AG04450 (cell line): ENCODE results near the gene PLA2G2F. TPM values are rescaled to one million over a fixed set of nuclear protein-coding genes. Genes with fewer than 3 reads are reported as not detected.
"Not testable (repeated sequence)": the region's sequence is repeated elsewhere in the genome, so short reads cannot be mapped to it uniquely, and the experiment has no call there.

Experiments used
- CTCF ChIA-PET: fragments of 300-600, 350-600 bp; formaldehyde crosslinking; extraction: SDS; loops from one replicate; lab custom pipeline; 2022; ENCODE audit warnings: antibody characterized with exemption, inconsistent platforms; lab: Charles Lee
- POLR2A ChIA-PET: fragments of 350-600 bp; formaldehyde crosslinking; extraction: SDS; loops from one replicate; lab custom pipeline; 2021; ENCODE audit warnings: antibody characterized with exemption, inconsistent platforms; lab: Yijun Ruan, JAX
- DNase-seq: peaks from one replicate; pipeline ENCODE4 v3.0.0-alpha.2; 2011; ENCODE audit warnings: low read depth, low spot score
- H3K27ac ChIP-seq: one replicate; pipeline ENCODE4 v1.5.1; 2012; ENCODE audit warnings: low read depth, low read length, control low read depth
- H3K27me3 ChIP-seq: one replicate; pipeline ENCODE4 v1.6.0; 2012; ENCODE audit warnings: low read length; ENCODE audit not compliant: control insufficient read depth, insufficient read depth
- H3K4me3 ChIP-seq: 2 replicates; pipeline ENCODE4 v1.5.1; 2011; ENCODE audit warnings: mild to moderate bottlenecking, low read depth, low read length, control low read depth
- H3K9me3 ChIP-seq: 2 replicates; pipeline ENCODE4 v1.5.1; 2012; ENCODE audit warnings: low read length; ENCODE audit not compliant: control insufficient read depth, insufficient read depth
- polyA plus RNA-seq: library from polyadenylated mRNA; depleted of rRNA; stranded (reverse); fragments of >200 nt; gene quantifications from 2 replicates; pipeline ENCODE4 v1.2.3, GENCODE V29; 2011
- TF ChIP-seq, protein P1 (sequence below): IDR thresholded peaks from 2 replicates; pipeline ENCODE4 v1.5.1; 2011; ENCODE audit warnings: low read depth, low read length, control low read depth, inconsistent platforms

PLA2G2F gene
- polyA plus RNA-seq, 1 experiment = not detected

DNA sequence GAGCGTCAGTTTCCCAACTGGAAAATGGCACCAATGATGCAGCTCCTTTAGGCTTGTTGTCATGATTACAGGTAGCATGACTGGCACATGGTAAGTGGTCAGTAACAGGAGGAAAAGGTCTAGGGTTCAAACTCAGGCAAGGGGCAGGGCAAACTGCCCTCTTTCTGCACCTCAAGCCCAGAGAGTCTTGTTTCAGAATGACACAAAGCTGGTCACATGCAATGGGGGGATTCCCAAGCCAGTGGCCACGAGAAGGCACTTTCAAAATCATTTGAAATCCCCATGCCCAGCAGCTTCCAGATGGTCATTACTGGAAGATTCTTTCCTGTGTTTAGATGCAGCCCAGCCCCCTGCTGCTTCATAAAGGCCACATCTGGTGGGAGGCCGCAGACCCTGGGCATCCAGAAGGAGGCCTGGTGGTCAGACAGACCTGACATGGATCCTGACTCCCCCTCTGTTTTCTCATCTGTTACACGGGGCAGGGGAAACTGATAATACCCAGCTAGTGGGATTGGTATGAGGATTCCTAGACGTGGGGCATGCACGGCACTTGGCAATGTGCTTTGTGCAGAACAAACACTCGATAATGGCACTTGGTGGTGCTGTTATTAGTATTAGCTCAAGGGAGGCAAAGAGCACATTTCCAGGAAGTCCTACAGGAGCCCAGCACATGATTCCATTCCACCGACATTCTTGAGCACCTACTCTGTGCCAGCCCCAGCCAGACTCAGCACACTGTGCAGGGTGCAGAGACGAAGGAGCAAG lies 12.9 kb upstream of the PLA2G2F start:
- Histone ChIP-seq H3K27ac (no peak overlapping the region), H3K27me3 (peaks cover 14% of the 10 kb centered on the region), H3K4me3 (no peak overlapping the region), H3K9me3 (no peaks in the 10 kb centered on the region)
- CTCF ChIA-PET = interaction anchor here (2.3 kb wide), 1 partner anchor 368 kb away, joined by 4 read pairs; no protein-coding TSS in a partner anchor
- POLR2A ChIA-PET = no interaction called here
- TF ChIP-seq, protein P1, sequence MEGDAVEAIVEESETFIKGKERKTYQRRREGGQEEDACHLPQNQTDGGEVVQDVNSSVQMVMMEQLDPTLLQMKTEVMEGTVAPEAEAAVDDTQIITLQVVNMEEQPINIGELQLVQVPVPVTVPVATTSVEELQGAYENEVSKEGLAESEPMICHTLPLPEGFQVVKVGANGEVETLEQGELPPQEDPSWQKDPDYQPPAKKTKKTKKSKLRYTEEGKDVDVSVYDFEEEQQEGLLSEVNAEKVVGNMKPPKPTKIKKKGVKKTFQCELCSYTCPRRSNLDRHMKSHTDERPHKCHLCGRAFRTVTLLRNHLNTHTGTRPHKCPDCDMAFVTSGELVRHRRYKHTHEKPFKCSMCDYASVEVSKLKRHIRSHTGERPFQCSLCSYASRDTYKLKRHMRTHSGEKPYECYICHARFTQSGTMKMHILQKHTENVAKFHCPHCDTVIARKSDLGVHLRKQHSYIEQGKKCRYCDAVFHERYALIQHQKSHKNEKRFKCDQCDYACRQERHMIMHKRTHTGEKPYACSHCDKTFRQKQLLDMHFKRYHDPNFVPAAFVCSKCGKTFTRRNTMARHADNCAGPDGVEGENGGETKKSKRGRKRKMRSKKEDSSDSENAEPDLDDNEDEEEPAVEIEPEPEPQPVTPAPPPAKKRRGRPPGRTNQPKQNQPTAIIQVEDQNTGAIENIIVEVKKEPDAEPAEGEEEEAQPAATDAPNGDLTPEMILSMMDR = no peak
- DNase-seq = no peak

DNA sequence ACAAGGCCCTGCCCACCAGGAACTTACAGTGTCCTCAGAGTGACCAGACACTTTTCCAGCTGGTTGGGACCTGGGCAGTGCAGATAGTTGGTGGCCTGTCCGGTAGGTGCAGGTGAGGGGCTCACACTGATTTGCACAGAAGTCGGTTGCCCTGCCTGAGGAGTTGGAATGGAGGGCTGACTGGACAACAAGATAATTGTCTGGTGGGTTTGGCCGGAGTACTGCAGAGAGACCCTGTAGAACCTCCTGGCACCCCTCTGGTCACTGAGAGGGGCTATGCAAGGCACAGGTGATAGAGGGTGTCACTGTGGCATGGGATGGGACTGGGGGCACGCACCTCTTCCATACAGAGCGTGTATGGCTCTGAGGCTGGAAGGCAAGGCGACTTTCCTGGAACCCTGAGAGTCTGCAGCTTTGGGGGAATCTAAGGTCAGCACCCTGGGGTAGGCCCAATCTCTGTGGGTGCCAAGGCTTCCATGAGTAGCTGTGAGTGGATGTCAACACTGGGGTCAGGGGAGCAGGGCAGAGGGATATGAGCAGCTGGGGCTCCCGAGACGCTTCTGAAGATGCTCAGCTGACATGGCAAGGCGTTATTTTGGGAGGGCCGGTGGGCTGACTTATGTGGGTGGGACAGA lies 12.2 kb upstream of the PLA2G2F start:
- Histone ChIP-seq H3K27me3 (peaks cover 10% of the 10 kb centered on the region), H3K27ac (no peak overlapping the region), H3K4me3 (no peak overlapping the region), H3K9me3 (no peaks in the 10 kb centered on the region)
- ChIA-PET CTCF (interaction anchor here (2.3 kb wide), 1 partner anchor 367 kb away, joined by 4 read pairs; no protein-coding TSS in a partner anchor), POLR2A (no interaction called here)
- TF ChIP-seq, protein P1 = no peak
- no peak for DNase-seq

DNA sequence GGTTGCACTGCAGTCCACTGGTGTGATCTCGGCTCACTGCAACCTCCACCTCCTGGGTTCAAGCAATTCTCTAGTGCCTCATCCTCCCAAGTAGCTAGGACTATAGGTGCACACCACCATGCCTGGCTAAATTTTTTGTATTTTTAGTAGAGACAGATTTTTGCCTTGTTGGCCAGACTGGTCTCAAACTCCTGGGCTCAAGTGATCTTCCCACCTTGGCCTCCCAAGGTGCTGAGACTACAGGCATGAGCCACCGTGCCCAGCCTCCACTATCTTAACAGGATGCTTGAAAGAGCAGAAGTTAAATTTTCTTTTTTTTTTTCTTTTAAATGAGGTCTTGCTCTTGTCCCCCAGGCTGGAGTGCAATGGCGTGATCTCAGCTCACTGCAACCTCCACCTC lies 8.6 kb upstream of the PLA2G2F start:
- H3K27me3 ChIP-seq, H3K9me3 ChIP-seq, POLR2A ChIA-PET, H3K27ac ChIP-seq, DNase-seq, CTCF ChIA-PET, H3K4me3 ChIP-seq: not testable (repeated sequence)

DNA sequence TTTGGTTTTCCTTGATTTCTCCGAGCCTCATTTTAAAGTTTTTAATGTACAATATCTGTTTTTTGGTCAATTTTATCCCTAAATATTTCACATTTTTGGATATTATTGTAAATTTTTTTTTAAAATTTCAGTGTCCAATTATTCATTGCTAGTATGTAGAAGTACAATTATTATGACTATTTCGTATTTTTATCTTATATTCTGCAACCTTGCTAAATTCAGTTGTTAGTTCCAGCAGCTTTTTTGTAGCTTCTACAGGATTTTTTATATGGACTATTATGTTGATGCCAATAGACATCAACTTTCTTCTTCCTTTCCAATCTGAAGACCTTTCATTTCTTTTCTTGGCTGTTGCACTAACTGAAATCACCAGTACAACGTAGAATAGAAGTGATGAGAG lies 4.1 kb upstream of the PLA2G2F start:
- ChIA-PET POLR2A (no interaction called here), CTCF (no interaction called here)
- no peak overlapping the region for H3K4me3 ChIP-seq
- H3K9me3 ChIP-seq = no peaks in the 10 kb centered on the region
- H3K27me3 ChIP-seq = peaks cover 15% of the 10 kb centered on the region
- no peak overlapping the region for H3K27ac ChIP-seq
- TF ChIP-seq, protein P1 = no peak
- no peak for DNase-seq

DNA sequence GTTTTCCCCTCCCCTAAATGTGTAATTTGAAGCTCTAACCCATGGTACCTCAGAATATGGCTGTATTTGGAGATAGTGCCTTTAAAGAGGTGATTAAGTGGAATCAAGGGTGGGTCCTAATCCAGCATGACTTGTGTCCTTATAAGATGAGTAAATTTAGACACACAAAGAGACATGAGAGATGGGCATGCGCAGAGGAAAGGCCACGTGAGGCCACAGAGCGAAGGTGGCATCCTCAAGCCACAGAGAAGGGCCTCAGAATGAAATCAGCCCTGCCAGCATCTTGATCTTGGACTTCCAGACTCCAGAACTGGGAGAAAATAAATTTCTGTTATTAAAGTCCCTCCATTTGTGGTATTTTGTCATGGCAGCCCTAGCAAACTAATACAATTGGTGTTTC lies 2.9 kb upstream of the PLA2G2F start:
- DNase-seq = no peak
- Histone ChIP-seq H3K4me3 (no peak overlapping the region), H3K27me3 (peaks cover 16% of the 10 kb centered on the region), H3K27ac (no peak overlapping the region), H3K9me3 (no peaks in the 10 kb centered on the region)
- POLR2A ChIA-PET = no interaction called here
- CTCF ChIA-PET = no interaction called here
- TF ChIP-seq, protein P1 = no peak
